Measurements from ENCODE around the gene TRUB1.
"Not testable (repeated sequence)": the region's sequence is repeated elsewhere in the genome, so short reads cannot be mapped to it uniquely, and the experiment has no call there.

Gene TRUB1

GRCh38 chr10:114925587-114926586, 12.1 kb upstream of the TRUB1 start:
- no peak for DNase-seq (ENCODE audit: low read depth, low spot score)

GRCh38 chr10:114928818-114929217, 9.2 kb upstream of the TRUB1 start:
- no peak for DNase-seq (ENCODE audit: low read depth, low spot score)

GRCh38 chr10:114930320-114930719, 7.7 kb upstream of the TRUB1 start:
- no peak for DNase-seq (ENCODE audit: low read depth, low spot score)

- DNase-seq (ENCODE audit: low read depth, low spot score): no peak
These were observed 6.8 kb upstream of the TRUB1 start for GRCh38 chr10:114931072-114931679.

GRCh38 chr10:114932225-114932624, 5.8 kb upstream of the TRUB1 start:
- DNase-seq (ENCODE audit: low read depth, low spot score): no peak

GRCh38 chr10:114932945-114933344, 5.0 kb upstream of the TRUB1 start:
- no peak for DNase-seq (ENCODE audit: low read depth, low spot score)

GRCh38 chr10:114933588-114933987, 4.4 kb upstream of the TRUB1 start:
- no peak for DNase-seq (ENCODE audit: low read depth, low spot score)

- DNase-seq (ENCODE audit: low read depth, low spot score): not testable (repeated sequence)
These were observed 4.0 kb upstream of the TRUB1 start for GRCh38 chr10:114933995-114934394.

GRCh38 chr10:114938856-114939193, 830 bp downstream of the TRUB1 start:
- no peak for DNase-seq (ENCODE audit: low read depth, low spot score)

- no peak for DNase-seq (ENCODE audit: low read depth, low spot score)
These were observed 2.7 kb downstream of the TRUB1 start for GRCh38 chr10:114940735-114941134.

- peak; percentile 44 for DNase-seq (ENCODE audit: low read depth, low spot score)
These were observed 5.0 kb downstream of the TRUB1 start for GRCh38 chr10:114943000-114943399.

GRCh38 chr10:114953047-114953446, 15.1 kb downstream of the TRUB1 start:
- no peak for DNase-seq (ENCODE audit: low read depth, low spot score)

GRCh38 chr10:114955984-114956383, 18.0 kb downstream of the TRUB1 start:
- DNase-seq (ENCODE audit: low read depth, low spot score): no peak

- no peak for DNase-seq (ENCODE audit: low read depth, low spot score)
These were observed 18.5 kb downstream of the TRUB1 start for GRCh38 chr10:114956466-114956865.

GRCh38 chr10:114957122-114957521, 19.1 kb downstream of the TRUB1 start:
- DNase-seq (ENCODE audit: low read depth, low spot score): no peak

- DNase-seq (ENCODE audit: low read depth, low spot score): no peak
These were observed 19.7 kb downstream of the TRUB1 start for GRCh38 chr10:114957673-114958072.

GRCh38 chr10:114962441-114962840, 24.4 kb downstream of the TRUB1 start:
- DNase-seq (ENCODE audit: low read depth, low spot score): no peak

- no peak for DNase-seq (ENCODE audit: low read depth, low spot score)
These were observed 25.9 kb downstream of the TRUB1 start for GRCh38 chr10:114963908-114964307.

- peak; percentile 9 for DNase-seq (ENCODE audit: low read depth, low spot score)
These were observed 29.1 kb downstream of the TRUB1 start for GRCh38 chr10:114967071-114967470.

- DNase-seq (ENCODE audit: low read depth, low spot score): peak; percentile 16
These were observed 32.5 kb downstream of the TRUB1 start for GRCh38 chr10:114970515-114970914.

GRCh38 chr10:114973306-114973705, 35.3 kb downstream of the TRUB1 start:
- no peak for DNase-seq (ENCODE audit: low read depth, low spot score)

- no peak for DNase-seq (ENCODE audit: low read depth, low spot score)
These were observed 36.0 kb downstream of the TRUB1 start for GRCh38 chr10:114973997-114974396.

GRCh38 chr10:114974625-114975024, 36.6 kb downstream of the TRUB1 start:
- no peak for DNase-seq (ENCODE audit: low read depth, low spot score)

Measured in ELF-1 (cell line).